Astrocyte (in vitro differentiated cells and primary cell): Measurements from ENCODE around the gene POM121L2. TPM values are rescaled to one million over a fixed set of nuclear protein-coding genes. Genes with fewer than 3 reads are reported as not detected.

ENCODE experiments used
- DNase-seq: peaks from one replicate; pipeline ENCODE4 v3.0.0-alpha.2; 2010; ENCODE audit warnings: low read depth
- FAIRE-seq: peaks from 2 replicates; lab custom pipeline; 2011; peaks lifted over from hg19 to GRCh38; lab: Jason Lieb, UNC
- H2AFZ ChIP-seq: 2 replicates; pipeline ENCODE4 v1.6.0; 2012; ENCODE audit warnings: low read depth, low read length, inconsistent platforms
- H3K27ac ChIP-seq: 2 replicates; pipeline ENCODE4 v1.5.1; 2011; ENCODE audit warnings: low read depth, low read length, inconsistent platforms
- H3K27me3 ChIP-seq: 2 replicates; pipeline ENCODE4 v1.6.0; 2011; ENCODE audit warnings: low read length, inconsistent platforms; ENCODE audit not compliant: insufficient read depth
- H3K36me3 ChIP-seq: 2 replicates; pipeline ENCODE4 v1.5.1; 2011; ENCODE audit warnings: low read length, inconsistent platforms; ENCODE audit not compliant: insufficient read depth
- H3K4me1 ChIP-seq: 2 replicates; pipeline ENCODE4 v1.5.1; 2011; ENCODE audit warnings: low read length, inconsistent platforms; ENCODE audit not compliant: insufficient read depth
- H3K4me2 ChIP-seq: 2 replicates; pipeline ENCODE4 v1.6.0; 2012; ENCODE audit warnings: low read length, inconsistent platforms
- H3K4me3 ChIP-seq: 2 replicates; pipeline ENCODE4 v1.5.1; 2011; ENCODE audit warnings: low read depth, mild to moderate bottlenecking, low read length, inconsistent platforms; ENCODE audit not compliant: insufficient read depth
- H3K79me2 ChIP-seq: 2 replicates; pipeline ENCODE4 v1.6.0; 2012; ENCODE audit warnings: mild to moderate bottlenecking, low read length, inconsistent platforms; ENCODE audit not compliant: insufficient read depth
- H3K9ac ChIP-seq: 2 replicates; pipeline ENCODE4 v1.6.0; 2012; ENCODE audit warnings: mild to moderate bottlenecking, low read length, inconsistent platforms
- H3K9me3 ChIP-seq: 2 replicates; pipeline ENCODE4 v1.5.1; 2012; ENCODE audit warnings: low read depth, mild to moderate bottlenecking, low read length, inconsistent platforms; ENCODE audit not compliant: insufficient read depth
- H4K20me1 ChIP-seq: 2 replicates; pipeline ENCODE4 v1.6.0; 2012; ENCODE audit warnings: low read length, inconsistent platforms; ENCODE audit not compliant: insufficient read depth
- H3K27ac Mint-ChIP-seq: one replicate; pipeline ENCODE4 v1.8.0; 2021; ENCODE audit warnings: mild to moderate bottlenecking, mixed read lengths; ENCODE audit not compliant: unreplicated experiment
- H3K27me3 Mint-ChIP-seq: one replicate; pipeline ENCODE4 v1.8.0; 2021; ENCODE audit warnings: low read depth, mixed read lengths; ENCODE audit not compliant: unreplicated experiment
- H3K36me3 Mint-ChIP-seq: one replicate; pipeline ENCODE4 v1.8.0; 2021; ENCODE audit warnings: low read depth, mixed read lengths; ENCODE audit not compliant: unreplicated experiment
- H3K4me1 Mint-ChIP-seq: one replicate; pipeline ENCODE4 v1.8.0; 2021; ENCODE audit warnings: low read depth, mixed read lengths; ENCODE audit not compliant: unreplicated experiment
- H3K4me3 Mint-ChIP-seq: one replicate; pipeline ENCODE4 v1.8.0; 2021; ENCODE audit warnings: mild to moderate bottlenecking, moderate library complexity, mixed read lengths; ENCODE audit not compliant: unreplicated experiment
- H3K9me3 Mint-ChIP-seq: one replicate; pipeline ENCODE4 v1.8.0; 2021; ENCODE audit warnings: mild to moderate bottlenecking, mixed read lengths; ENCODE audit not compliant: unreplicated experiment
- CTCF ChIP-seq: IDR thresholded peaks from 2 replicates; pipeline ENCODE4 v1.5.1; 2011; ENCODE audit warnings: low read depth, mild to moderate bottlenecking, inconsistent platforms, low read length, moderate library complexity; ENCODE audit not compliant: insufficient read depth
- EZH2 ChIP-seq: IDR thresholded peaks from 2 replicates; pipeline ENCODE4 v1.6.1; 2012; ENCODE audit warnings: mild to moderate bottlenecking, low read length, inconsistent platforms; ENCODE audit not compliant: insufficient read depth
- total RNA-seq: library from RNA; stranded (reverse); gene quantifications from 2 replicates; pipeline ENCODE4 v1.2.1, GENCODE V29; 2021

POM121L2 gene
- total RNA-seq, 1 donor from 2014 or later: not detected

GRCh38 chr6:27275025-27275956 is 36.8 kb downstream of the POM121L2 start:
- H3K9me3 Mint-ChIP-seq: peaks cover 2% of the 10 kb centered on the region
- H4K20me1 ChIP-seq: no peaks in the 10 kb centered on the region
- H3K36me3 Mint-ChIP-seq: no peaks in the 10 kb centered on the region
- peak overlapping the region; percentile 40 for H3K4me3 Mint-ChIP-seq
- no peaks in the 10 kb centered on the region for H3K36me3 ChIP-seq
- H3K27ac Mint-ChIP-seq: no peak overlapping the region
- H3K9ac ChIP-seq: no peak overlapping the region
- no peak overlapping the region for H2AFZ ChIP-seq
- H3K27me3 ChIP-seq: peaks cover 4% of the 10 kb centered on the region
- no peak overlapping the region for H3K4me3 ChIP-seq
- no peak overlapping the region for H3K27ac ChIP-seq
- no peak overlapping the region for H3K4me2 ChIP-seq
- FAIRE-seq (no peak), DNase-seq (no peak)
- H3K27me3 Mint-ChIP-seq: peaks cover 23% of the 10 kb centered on the region
- H3K4me1 Mint-ChIP-seq: no peaks in the 10 kb centered on the region
- no peaks in the 10 kb centered on the region for H3K79me2 ChIP-seq
- H3K9me3 ChIP-seq: peaks cover 7% of the 10 kb centered on the region
- TF ChIP-seq EZH2: no peak
- no peak for TF ChIP-seq CTCF
- H3K4me1 ChIP-seq: peaks cover 6% of the 10 kb centered on the region

GRCh38 chr6:27273783-27274182 is 38.3 kb downstream of the POM121L2 start:
- H3K27me3 Mint-ChIP-seq: peaks cover 29% of the 10 kb centered on the region
- FAIRE-seq: no peak
- TF ChIP-seq CTCF: no peak
- TF ChIP-seq EZH2: no peak
- H3K4me3 Mint-ChIP-seq: no peak overlapping the region
- H3K36me3 ChIP-seq: no peaks in the 10 kb centered on the region
- H3K9me3 Mint-ChIP-seq: peaks cover 4% of the 10 kb centered on the region
- no peak overlapping the region for H3K9ac ChIP-seq
- DNase-seq: no peak
- H3K36me3 Mint-ChIP-seq: no peaks in the 10 kb centered on the region
- H3K4me1 ChIP-seq: no peaks in the 10 kb centered on the region
- H2AFZ ChIP-seq: no peak overlapping the region
- no peaks in the 10 kb centered on the region for H3K4me1 Mint-ChIP-seq
- H4K20me1 ChIP-seq: no peaks in the 10 kb centered on the region
- H3K9me3 ChIP-seq: peaks cover 7% of the 10 kb centered on the region
- peaks cover 2% of the 10 kb centered on the region for H3K27me3 ChIP-seq
- no peaks in the 10 kb centered on the region for H3K79me2 ChIP-seq
- no peak overlapping the region for H3K4me2 ChIP-seq
- no peak overlapping the region for H3K27ac Mint-ChIP-seq
- H3K4me3 ChIP-seq: no peak overlapping the region
- H3K27ac ChIP-seq: no peak overlapping the region

- H3K4me1 ChIP-seq: no peaks in the 10 kb centered on the region
- no peak for TF ChIP-seq EZH2
- no peak for TF ChIP-seq CTCF
- FAIRE-seq: no peak
- peaks cover 7% of the 10 kb centered on the region for H3K9me3 Mint-ChIP-seq
- H3K27ac ChIP-seq: no peak overlapping the region
- H4K20me1 ChIP-seq: no peaks in the 10 kb centered on the region
- DNase-seq: no peak
- H3K27me3 ChIP-seq: peaks cover 12% of the 10 kb centered on the region
- H3K79me2 ChIP-seq: no peaks in the 10 kb centered on the region
- H3K9ac ChIP-seq: no peak overlapping the region
- H3K4me2 ChIP-seq: no peak overlapping the region
- H3K4me3 Mint-ChIP-seq: no peak overlapping the region
- H3K4me3 ChIP-seq: no peak overlapping the region
- no peak overlapping the region for H2AFZ ChIP-seq
- no peaks in the 10 kb centered on the region for H3K36me3 Mint-ChIP-seq
- no peaks in the 10 kb centered on the region for H3K36me3 ChIP-seq
- H3K27me3 Mint-ChIP-seq: peaks cover 32% of the 10 kb centered on the region
- H3K27ac Mint-ChIP-seq: no peak overlapping the region
- H3K9me3 ChIP-seq: peaks cover 3% of the 10 kb centered on the region
- H3K4me1 Mint-ChIP-seq: no peaks in the 10 kb centered on the region
Measured at GRCh38 chr6:27268803-27269202, 43.3 kb downstream of the POM121L2 start.
